ENCODE results near the gene RPS6KA5. TPM values are rescaled to one million over a fixed set of nuclear protein-coding genes. Genes with fewer than 3 reads are reported as not detected.
"Not testable (repeated sequence)": the region's sequence is repeated elsewhere in the genome, so short reads cannot be mapped to it uniquely, and the experiment has no call there.

The RPS6KA5 gene
- total RNA-seq: 1 to 10 TPM; 4.0 to 6.4 TPM
- long read RNA-seq, donor 1, full-length matches to known transcripts: 3 of 4 reads
- long read RNA-seq, donor 1, partial matches to known transcripts: 0 of 4 reads
- long read RNA-seq, donor 1, other reads (novel, unspliced or antisense): 1 of 4 reads
- long read RNA-seq, donor 2, full-length matches to known transcripts: 3 of 4 reads
- long read RNA-seq, donor 2, partial matches to known transcripts: 1 of 4 reads
- long read RNA-seq, donor 2, other reads (novel, unspliced or antisense): 0 of 4 reads

DNA sequence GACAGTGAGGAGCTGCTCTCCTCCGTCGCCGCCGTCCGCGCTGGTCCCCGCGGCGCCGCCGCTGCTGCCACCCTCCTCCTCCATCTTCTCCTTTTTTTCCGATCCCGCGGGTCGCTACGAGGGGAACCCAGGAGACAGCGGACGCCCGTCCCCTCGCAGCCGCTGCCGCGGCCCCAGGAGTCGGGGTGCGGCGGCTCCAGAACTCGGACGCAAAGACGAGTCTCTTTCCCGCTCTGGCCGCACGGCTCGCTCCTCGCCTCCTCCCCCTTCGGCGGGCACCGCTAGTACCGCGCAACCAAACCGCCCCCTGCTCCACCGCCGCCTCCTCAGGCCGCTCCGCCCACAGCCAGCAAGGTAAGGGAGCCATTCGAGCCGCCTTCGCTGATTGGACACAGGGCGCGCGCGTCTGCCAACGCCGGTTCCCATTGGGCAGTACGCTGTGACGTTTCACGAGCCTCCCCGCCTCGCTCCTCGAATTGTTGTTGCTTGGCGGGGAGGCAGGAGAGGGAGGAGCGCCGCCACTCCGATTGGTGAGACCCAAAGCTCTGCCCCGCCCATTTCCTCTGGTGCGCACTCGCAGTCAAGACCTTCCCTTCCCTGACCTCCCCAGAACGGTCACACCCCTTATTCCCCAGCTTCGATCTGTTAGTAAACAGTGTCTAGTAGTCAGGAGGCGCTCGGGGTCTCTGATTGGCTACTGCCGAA is at the start of gene RPS6KA5:
TSS of gene RPS6KA5 (minus strand) at position 291 of the 705 bp plus-strand sequence. CDS start at position 84, 207 bp downstream.
- DNase-seq (ENCODE audit: low spot score): peak; percentile 100
- intact Hi-C loops (cut with DNase I): no loop called here

GRCh38 chr14:91108941-91109611 is 48.6 kb upstream of the RPS6KA5 start:
- no peak for DNase-seq (ENCODE audit: low spot score)
- intact Hi-C loops (cut with DNase I): no loop called here

- intact Hi-C loops (cut with DNase I): no loop called here
- no peak for DNase-seq (ENCODE audit: low spot score)
Observed at GRCh38 chr14:91103116-91103515, 42.7 kb upstream of the RPS6KA5 start.

DNA sequence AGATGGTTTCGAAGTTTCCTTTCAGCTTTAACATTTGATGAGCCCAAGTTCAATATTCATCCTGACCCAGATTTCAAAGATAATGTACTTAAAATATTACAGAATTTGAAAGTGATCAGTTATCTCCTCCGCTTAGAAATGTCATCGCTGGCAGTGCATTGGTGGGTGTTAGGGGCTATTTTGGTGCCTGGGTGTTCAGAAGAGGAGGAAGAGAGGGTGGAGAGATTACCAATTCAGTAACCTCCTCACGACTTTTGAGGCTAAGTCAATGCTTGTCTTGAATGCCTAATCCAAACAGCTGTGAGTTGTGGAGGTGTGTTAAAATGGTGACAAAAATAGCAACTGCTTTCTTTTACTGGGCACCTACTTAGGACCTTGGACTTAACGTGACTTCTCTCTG is 39.7 kb upstream of the RPS6KA5 start:
- intact Hi-C loops (cut with DNase I): no loop called here
- no peak for DNase-seq (ENCODE audit: low spot score)

DNA sequence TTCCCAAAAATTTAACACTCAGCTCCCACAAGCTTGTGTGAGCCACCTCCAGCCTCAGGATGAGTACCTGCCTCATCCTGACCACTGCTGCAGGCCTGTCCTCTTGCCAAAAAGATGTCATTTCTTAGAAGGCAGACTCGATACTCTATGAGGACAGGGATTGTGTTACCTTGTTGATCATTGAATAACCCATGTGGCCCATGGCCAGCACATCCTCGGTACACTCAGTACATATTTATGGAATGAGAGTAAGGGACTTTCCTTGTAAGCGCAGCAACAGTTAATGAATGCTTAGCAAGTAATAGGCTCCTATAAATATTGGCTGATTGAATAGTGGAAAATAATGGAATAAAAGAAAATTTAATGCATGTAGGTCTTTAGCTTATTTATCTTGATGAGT is 38.1 kb upstream of the RPS6KA5 start:
- DNase-seq (ENCODE audit: low spot score): no peak
- intact Hi-C loops (cut with DNase I): no loop called here

- intact Hi-C loops (cut with DNase I); DNase-seq (ENCODE audit: low spot score): not testable (repeated sequence)
Observed at GRCh38 chr14:91097657-91098056, 37.2 kb upstream of the RPS6KA5 start.

GRCh38 chr14:91095178-91095577 is 34.7 kb upstream of the RPS6KA5 start:
- no peak for DNase-seq (ENCODE audit: low spot score)
- intact Hi-C loops (cut with DNase I): no loop called here

DNA sequence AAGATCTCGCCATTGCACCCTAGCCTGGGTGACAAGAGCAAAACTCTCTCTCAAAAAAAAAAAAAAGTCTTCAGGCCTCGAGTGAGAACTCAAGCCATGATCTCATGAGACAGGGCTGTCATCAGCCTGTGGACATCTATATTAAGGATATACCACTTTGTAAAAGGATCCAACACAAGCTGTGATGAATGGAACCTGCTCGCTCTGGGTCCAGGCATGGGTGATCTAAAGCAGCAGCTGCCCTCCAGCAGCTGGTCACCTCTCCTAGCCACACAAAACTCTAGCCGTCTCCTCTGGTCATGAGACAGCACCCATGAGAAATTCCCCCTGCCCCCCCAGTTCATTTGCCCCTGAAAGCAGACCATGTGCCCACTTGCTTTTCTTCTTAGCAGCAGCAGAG is 34.3 kb upstream of the RPS6KA5 start:
- DNase-seq (ENCODE audit: low spot score): no peak
- intact Hi-C loops (cut with DNase I): no loop called here

- intact Hi-C loops (cut with DNase I); DNase-seq (ENCODE audit: low spot score): not testable (repeated sequence)
Observed at GRCh38 chr14:91093743-91094472, 33.5 kb upstream of the RPS6KA5 start.

GRCh38 chr14:91092073-91092472 is 31.6 kb upstream of the RPS6KA5 start:
- intact Hi-C loops (cut with DNase I): no loop called here
- no peak for DNase-seq (ENCODE audit: low spot score)

- no peak for DNase-seq (ENCODE audit: low spot score)
- intact Hi-C loops (cut with DNase I): no loop called here
Observed at GRCh38 chr14:91090743-91091142, 30.3 kb upstream of the RPS6KA5 start.

DNA sequence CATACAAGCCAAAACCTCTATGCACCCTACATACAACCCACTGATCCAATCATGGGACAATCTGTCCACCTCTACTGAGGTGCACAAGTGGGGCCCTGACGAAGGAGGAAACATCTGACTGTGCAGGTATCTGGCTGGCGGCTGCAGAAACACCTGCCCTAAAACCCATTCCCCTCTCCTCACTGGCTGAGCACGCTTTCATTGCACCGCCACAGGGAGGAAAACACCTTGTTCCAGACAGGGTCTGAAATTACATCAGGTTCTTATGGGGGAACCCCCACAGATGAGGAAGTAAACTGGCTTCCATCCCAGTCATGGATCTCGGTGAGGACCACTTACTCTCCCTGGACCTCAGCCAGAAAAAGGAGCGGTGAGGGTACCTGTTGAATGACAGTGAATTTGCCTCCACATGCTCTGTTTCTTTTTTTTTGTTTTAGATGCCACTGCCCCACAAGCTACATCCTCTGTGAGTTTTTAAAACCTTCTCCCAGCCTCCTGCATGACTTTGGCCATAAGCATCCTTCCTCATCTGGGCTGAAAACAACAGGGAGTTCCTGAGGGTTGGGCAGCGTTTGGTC is 29.6 kb upstream of the RPS6KA5 start:
- intact Hi-C loops (cut with DNase I): no loop called here
- no peak for DNase-seq (ENCODE audit: low spot score)

DNA sequence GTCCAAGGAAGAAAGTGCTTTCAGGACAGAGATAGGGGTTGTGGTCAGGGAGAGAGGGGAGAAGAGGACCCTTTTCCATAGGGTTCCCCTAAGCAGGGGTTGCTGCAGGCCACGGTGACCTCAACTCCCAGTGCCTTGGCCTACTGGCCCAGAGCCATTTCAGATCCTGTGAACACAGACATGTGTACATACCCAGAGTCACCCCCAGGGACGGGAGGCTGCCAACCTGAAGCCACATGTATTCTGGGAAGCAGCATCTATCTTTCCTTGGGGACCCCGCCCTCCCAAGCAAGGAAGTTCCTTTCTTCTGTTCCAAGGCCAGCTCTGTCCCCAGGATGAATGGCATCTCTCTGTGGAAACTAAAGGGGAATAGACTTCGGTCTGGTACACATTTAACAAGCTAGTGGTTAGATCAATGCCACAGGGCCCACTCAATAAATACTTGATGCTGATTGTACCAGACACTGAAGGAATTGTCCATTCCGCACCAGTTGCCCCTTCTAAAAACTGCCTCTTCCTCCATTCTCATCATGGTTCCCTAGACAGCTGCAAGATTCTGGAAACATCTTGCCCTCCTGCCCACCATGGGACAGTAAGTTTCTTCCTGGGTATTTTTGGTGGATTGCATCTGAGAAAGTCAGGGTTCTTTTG is 28.3 kb upstream of the RPS6KA5 start:
- intact Hi-C loops (cut with DNase I): no loop called here
- DNase-seq (ENCODE audit: low spot score): no peak

DNA sequence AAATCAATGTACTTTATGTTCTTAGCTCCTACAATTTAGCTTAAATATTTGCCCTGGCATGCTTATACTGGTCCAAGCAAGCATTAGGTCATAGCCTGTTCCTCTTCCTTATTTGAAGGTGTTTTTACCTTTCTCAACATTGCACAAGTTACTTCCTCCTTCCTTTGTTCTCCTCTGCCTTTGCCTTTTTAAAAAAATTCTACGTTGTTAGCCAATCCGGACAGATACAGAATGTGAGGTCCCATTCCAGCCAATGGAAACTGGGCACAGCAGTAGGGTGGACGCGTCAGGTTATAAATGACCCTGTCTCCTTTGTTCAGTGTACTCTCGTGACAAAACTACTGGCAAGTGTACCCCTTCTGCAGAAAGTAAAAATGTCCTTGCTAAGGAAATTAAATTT is 27.0 kb upstream of the RPS6KA5 start:
- intact Hi-C loops (cut with DNase I); DNase-seq (ENCODE audit: low spot score): not testable (repeated sequence)

DNA sequence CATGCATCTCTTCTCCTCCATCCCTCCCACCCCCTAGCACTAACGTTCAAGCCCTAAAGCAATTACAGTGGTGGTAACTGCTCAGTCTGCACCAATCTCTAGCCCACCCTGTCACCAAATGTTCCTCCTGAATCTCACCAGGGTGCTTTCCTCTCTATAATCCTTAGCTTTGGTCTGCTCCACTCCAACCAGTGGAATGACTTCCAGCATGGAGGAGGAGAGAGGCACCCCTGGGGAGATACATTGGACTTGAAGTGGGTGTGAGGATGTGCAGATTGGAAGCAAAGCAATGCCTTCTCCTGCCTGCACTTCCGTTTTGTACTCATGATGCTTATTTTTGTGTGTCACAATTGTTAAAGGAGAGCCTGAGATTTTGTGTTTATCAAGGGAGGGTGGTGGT is 24.1 kb upstream of the RPS6KA5 start:
- no peak for DNase-seq (ENCODE audit: low spot score)
- intact Hi-C loops (cut with DNase I): no loop called here

- intact Hi-C loops (cut with DNase I): no loop called here
Observed at GRCh38 chr14:91082282-91082681, 21.8 kb upstream of the RPS6KA5 start.

GRCh38 chr14:91080071-91080470 is 19.6 kb upstream of the RPS6KA5 start:
- intact Hi-C loops (cut with DNase I): no loop called here
- DNase-seq (ENCODE audit: low spot score): no peak

More at GRCh38 chr14:91082282-91082681, 21.8 kb upstream of the RPS6KA5 start:
- DNase-seq (ENCODE audit: low spot score): no peak

- intact Hi-C loops (cut with DNase I): no loop called here
- no peak for DNase-seq (ENCODE audit: low spot score)
Observed at GRCh38 chr14:91078095-91078737, 17.8 kb upstream of the RPS6KA5 start.

Measured in posterior vena cava (tissue), 2 donors.